HG03064 (cell line): Measurements from ENCODE around the gene TMIGD3.

Source experiments
- ATAC-seq: cut with Tn5 transposase; IDR thresholded peaks from one replicate; pipeline ENCODE4 v1.9.1; 2021; ENCODE audit warnings: low read depth; ENCODE audit not compliant: unreplicated experiment

TMIGD3 gene

GRCh38 chr1:111476761-111477309, 26.6 kb downstream of the TMIGD3 start:
- peak; percentile 51 for ATAC-seq

DNA sequence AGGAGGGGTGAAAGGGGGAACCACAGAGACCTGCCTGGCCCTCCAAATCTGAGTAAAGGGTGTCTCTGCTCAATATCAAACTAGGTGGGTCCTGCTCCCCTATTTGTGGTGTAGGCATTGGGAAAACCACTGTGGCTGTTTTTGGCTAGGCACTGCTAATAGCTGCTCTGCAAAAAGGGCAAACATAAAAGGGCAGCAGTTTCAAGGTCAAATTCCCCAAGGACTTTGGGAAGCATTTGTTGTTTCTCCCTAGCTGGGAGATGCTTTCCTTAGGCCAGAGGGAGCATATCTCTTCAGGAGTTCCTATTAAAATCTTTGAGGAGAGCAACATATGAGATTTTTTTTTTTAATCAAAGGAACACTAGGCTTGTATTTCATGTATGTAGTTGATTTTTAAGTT, 27.2 kb downstream of the TMIGD3 start:
- ATAC-seq, result no peak

GRCh38 chr1:111475701-111476100, 27.7 kb downstream of the TMIGD3 start:
- ATAC-seq, result no peak

GRCh38 chr1:111474521-111474920, 28.9 kb downstream of the TMIGD3 start:
- no peak for ATAC-seq

DNA sequence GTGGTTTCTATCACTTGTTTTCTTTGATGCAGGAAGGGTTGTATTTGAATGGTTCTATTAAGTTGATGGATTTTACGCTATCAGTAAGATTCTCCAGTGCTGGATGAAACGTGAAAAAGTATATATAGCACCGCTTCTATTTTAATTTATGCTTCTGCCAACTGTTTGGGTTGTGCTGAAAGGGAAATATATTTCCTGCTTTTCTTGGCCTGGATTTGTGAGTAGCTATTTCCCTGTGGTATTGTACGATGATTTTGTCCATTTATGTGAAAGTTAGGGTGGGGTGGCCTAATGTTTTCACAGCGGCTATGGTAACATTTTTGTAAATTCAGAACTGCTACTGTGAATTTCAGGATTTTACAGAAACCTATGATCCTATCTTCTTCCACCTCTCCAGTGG, 29.3 kb downstream of the TMIGD3 start:
- ATAC-seq, result no peak

DNA sequence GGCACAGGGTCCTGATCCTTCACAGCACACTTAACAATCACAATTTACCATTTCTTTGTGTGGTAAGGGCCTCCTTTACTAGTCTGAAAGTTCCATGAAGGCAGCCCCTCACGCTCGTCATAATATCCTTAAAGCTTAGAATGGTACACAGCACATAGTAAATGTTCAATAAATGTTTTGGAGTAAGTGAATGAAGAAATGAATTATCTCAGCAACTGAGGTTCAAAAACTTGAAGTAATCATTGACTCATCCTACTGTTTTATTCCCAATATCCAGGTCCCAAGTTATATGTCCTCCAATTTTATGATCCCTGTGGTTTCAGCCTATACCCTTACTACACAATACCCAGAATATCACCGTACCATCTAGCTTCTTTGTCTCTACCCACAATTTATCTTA, 31.9 kb downstream of the TMIGD3 start:
- no peak for ATAC-seq

DNA sequence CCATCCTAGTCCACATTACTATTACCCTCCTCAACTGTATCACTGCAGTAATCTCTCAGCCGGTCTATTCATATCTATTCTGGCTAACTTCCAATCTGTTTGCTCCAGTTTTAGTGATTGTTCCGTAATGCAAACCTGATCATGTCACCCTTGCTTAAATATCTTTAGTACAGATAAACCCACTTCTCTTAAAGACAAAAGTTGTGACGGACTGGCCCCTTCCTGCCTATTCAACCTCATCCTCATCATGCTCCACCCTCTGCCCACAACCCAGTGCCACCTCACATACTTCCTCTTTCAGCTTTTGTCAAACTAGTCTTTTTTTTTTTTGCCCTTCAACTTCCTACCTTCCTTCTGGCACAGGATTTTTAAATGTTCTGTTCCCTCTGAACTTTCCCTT, 32.4 kb downstream of the TMIGD3 start:
- no peak for ATAC-seq

GRCh38 chr1:111470596-111470995, 32.8 kb downstream of the TMIGD3 start:
- no peak for ATAC-seq

GRCh38 chr1:111469539-111469938, 33.9 kb downstream of the TMIGD3 start:
- no peak for ATAC-seq

DNA sequence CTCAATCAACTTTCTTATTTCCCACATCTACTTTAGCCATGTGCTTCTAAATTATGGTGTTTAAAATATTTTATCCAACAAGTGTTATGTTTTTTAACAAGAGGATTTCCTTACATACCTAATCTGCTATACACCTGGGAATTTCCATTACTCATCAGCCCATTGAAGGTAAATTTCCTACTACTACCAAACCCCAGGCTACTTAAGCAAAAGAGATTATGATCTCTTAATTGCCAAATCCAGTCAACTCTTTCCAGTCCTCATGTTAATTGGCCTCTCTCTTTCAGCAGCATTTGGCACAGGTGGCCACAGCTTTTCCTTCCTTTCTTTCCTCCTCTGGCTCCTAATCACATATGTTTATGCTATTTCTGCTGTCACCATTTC, 34.7 kb downstream of the TMIGD3 start:
- ATAC-seq, result no peak

DNA sequence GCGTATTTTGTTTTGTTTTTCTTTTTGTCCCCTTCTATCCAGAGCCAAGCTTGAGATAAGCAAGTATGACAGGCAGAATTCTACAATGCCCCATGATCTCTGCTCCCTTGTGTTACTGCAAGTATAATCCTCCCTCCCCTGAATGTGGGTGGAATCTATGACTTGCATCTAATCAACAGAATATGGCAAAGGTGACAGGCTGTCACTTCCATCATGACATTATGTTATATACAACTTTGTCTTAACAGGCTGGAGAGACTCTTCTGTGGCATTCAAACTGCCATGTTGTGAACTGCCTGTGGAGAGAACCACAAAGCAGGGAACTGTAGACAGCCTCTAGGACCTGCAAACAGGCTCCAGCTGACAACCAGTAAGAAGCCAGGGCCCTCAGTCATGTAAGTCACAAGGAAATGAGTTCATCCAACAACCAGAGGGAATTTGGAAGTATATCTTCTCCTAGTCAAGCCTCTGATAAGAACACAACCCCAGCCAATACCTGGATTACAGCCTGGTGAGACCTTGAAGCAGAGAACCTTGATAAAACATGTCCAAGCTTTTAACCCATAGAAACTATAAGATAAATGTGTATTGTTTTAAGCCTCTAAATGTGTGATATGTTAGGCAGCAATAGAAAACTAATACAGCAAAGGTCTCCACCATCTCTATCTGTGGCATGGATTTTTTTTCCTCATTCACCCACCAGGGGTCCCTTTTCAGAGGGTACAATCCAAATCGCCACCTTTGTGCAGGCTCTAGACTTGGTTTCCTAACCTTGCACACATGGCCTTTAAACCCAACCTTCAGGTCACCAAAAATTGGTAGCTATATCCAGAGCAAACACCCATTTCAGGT, 35.3 kb downstream of the TMIGD3 start:
- ATAC-seq, result no peak

- no peak for ATAC-seq
Measured at GRCh38 chr1:111466480-111466879, 37.0 kb downstream of the TMIGD3 start.

DNA sequence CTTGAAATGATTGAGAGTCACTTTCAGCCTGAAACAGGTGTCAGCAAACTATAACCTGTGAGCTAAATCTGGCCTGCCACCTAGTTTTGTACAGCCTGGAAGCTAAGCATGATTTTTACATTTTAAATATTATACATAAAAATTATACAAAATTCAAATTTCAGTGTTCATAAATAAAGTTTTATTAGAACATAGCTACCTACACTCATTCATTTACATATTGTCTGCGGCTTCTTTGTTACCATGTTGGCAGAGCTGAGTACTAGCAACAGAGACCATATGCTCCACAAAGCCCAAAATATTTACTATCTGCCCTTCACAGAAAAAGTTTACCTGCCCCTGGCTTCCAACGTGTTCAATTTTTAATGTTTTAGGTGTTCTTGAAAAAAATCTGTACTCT, 37.7 kb downstream of the TMIGD3 start:
- no peak for ATAC-seq

DNA sequence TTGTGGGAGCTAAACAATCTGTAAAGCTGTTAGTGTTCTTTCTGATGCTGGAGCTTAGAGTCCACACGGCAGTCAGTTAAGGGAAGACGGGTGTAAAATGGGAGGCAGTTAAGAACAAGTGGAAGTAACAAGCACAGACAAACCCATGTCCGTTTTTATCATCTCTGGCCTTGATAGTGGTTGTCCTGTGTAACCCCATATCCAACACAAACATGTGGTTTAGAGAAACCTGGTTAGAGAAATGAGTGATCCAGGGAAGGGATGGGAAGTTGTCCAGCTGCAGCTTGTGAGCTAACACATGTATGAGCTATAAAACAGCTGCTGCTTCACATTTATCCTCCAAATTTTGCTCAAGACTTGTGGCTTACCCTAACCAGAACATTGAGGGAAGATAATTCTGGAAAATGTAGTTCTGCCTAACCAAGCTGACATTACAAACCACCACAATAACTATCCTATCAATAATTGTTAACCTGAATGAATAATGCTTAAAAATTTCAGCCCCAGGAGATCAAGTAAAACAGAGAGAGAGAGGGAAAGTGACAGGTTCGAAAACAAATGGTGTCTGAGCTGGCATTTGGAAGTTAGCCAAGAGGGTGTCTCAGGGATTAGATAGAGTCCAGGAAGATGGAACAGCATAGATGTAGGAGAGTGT, 40.3 kb downstream of the TMIGD3 start:
- ATAC-seq, result no peak

DNA sequence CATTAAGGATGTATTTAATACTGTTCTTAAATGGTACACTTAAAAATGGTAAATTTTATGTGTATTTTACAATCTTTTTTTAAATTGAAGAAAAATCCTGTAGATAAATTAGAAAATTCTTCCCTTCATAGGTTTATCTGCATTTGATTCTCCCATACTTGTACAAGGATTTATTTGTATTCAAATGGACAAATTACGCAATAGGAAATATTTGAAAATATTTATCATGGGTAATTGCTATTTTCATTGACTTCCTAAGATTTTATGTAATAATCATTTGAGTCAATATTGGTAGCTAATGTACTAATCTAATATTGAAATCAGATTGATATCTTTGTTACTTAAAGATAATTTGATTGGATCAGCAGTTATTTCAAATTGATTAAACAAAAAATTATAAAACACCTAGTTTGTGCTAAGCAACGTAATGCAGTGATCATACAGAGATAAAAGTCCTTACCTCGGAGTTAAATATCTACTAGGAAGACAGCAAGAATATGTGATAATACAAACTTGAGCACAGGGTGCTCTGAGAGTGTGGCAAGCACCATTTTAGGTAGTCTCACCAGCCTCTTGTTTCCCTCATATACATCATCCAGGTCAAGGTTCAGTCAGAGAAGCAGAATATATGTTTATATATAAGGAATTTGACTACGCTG, 40.9 kb downstream of the TMIGD3 start:
- ATAC-seq, result no peak

GRCh38 chr1:111461765-111462164, 41.7 kb downstream of the TMIGD3 start:
- no peak for ATAC-seq

DNA sequence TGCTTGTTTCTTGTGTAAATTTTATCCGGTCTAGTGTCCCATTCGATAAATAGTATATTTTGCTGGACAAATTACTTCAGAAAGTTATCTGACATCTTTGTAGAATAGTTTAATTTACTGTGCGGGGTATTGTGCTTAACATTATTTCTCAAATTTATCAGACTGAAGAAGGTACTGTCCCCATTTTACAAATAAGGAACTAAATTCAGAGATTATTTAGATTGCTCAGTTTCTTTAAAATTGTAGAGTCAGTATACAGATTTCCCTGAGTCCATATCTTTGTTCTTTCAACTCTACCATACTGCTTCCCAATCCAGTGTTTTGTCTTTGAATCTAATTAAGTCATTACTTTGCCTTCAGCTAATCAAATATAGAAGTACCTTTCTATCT, 47.8 kb downstream of the TMIGD3 start:
- no peak for ATAC-seq

DNA sequence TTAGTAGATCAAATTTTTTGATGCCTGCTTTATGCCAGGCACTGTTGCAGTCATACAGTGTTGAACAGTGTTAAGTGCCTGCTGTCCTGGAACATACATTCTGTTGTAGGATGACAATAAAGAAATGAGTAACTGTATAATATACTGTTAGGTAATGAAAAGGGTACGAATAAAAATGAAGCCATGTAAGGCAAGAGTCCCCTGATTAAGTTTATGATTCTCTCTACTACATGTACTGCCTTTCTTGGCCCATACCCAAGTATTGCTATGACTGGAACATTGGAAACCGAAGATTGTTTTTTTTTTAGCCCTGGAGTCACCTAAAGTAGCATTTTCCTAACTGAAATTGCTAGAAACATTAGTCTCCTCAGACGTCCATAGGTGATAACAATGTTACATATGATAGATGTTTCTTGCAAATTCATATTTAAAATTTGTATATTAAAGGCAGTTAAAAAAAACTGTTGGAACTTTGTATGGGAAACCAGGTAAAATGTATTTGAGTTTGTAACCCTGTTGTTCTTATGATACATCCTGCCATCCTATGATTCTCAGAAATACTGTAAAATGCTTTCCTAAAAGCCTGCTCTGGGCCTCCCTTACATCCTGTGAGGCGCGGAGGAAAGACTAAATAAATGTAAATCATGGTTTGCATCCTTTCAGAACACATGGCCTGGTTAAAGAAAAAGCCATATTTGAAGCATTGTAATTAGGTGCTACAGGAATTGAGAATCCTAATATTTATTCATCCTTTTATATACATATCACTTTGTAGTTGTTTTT, 48.4 kb downstream of the TMIGD3 start:
- ATAC-seq, result no peak

GRCh38 chr1:111453706-111454105, 49.7 kb downstream of the TMIGD3 start:
- ATAC-seq, result no peak

GRCh38 chr1:111452581-111452980, 50.9 kb downstream of the TMIGD3 start:
- no peak for ATAC-seq

- no peak for ATAC-seq
Measured at GRCh38 chr1:111450185-111450584, 53.2 kb downstream of the TMIGD3 start.
